ENCODE data around the gene A4GNT.

A4GNT gene

GRCh38 chr3:138078096-138078495 lies 54.1 kb downstream of the A4GNT start:
- DNase-seq, result peak; percentile 68
